HG03571 (cell line): ENCODE results near the gene RER1.

ENCODE experiments used
- ATAC-seq: cut with Tn5 transposase; IDR thresholded peaks from one replicate; pipeline ENCODE4 v1.9.1; 2021; ENCODE audit not compliant: unreplicated experiment

The RER1 gene

DNA sequence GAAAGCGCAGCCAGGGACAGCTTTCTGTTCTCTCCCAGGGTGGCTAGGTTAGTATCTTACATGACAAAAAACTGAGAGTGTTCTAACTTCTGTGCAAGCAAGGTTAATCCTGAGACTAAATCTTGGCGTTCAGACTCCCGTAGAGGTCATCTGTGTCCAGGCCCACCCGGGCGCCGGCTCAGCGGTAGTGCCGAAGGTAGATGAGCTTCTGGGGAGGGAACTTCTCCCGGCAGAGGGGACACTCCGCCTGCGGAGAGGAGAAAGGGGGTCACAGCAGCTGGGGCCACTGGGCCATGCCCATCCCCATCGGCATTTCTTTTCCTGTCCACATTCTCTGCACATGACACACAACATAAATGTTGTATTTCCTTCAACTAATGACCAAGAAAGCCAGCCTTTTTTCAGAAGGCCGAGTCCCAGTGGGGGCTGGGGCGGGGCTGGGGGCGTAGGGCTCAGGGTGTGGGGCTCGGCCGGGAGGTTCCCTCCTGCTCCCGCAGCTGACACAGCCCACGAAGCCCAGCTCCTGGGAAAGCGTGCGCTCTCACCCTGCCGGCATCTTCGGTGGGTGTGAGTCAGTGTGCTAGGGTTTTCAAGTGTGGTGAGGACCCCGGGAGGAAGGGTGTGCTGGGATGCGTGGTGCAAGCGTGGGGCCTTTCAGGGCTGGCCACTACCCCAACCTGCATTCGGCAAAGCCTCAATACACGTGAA lies 14.1 kb downstream of the RER1 start:
- no peak for ATAC-seq

DNA sequence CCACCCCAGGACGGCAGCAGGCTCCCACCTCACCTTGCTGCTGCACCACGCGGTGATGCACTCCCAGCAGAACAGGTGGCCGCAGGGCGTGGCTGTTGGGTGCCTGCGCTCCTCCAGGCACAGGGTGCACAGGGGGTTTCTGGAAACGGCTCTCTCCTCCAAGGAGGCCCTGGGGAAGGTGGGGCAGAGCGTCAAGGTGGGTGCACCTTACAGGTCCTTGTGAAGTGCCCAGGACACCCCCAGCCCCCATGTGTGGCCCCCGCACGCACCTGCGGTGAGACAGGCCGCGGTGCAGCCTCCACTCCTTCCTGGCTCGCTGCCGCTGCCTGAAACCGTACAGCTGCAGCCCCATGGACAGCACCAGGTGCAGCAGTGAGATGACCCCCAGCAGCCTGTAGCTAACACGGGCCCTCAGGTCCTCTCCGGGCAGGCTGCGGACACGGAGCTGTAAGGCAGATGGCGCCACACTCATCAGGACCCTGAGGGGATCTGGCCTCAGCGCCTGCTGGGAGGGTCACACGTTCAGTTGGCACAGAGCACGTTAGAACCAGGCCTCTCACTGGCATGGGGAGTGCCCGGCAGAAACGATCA lies 14.9 kb downstream of the RER1 start:
- ATAC-seq, result no peak

DNA sequence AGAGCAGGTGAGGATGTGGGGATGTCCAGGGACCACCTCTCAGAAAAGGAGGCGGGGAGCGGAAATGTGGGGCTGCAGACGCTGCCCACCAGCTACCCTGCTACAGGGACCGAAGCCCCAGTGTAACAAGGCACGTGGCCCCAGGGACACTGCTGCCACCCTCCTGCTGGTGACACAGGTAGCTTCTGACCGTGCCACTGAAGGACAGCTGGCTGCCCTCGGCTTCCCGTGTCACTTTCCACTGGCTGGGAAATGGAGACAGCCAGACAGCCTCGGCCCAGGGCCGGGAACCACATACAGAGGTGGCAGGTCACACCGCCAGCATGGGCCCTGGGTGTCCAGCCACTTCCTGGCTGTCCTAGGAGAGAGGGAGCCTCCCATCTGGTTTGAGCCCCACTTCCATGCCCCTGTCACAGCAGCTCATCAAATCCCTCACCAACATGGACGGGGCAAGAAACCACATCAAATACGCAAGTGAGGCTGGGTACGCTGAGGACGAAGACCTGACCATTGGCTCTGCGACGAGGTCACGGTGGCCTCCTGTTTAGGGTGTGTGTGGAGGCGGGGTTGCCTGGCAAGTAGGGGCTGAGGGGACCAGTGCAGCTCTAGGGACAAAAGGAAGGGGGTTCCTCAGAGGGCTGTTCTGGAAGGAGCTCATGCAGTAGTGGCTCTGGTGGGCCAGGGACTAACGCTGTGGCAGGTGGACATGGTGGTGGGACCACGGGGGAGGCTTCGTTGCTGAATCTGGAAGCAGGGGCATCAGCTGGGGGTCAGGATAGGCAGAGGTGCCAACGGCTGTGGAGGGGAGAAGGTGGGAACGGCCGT lies 15.7 kb downstream of the RER1 start:
- ATAC-seq, result no peak

DNA sequence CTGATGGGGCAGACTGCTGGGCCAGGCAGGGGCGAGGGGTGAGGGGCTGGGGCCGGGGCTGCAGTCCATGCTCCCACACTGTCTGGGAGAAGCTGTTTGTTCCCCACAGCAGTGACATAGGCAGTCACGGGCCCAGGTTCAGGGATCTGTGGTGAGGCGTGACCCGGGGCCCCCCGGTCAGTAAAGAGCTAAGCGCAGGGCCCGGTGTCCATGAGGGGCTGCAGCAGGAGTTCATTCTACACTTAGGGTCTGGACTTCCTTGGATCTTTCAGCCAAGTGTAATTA lies 16.3 kb downstream of the RER1 start:
- no peak for ATAC-seq

DNA sequence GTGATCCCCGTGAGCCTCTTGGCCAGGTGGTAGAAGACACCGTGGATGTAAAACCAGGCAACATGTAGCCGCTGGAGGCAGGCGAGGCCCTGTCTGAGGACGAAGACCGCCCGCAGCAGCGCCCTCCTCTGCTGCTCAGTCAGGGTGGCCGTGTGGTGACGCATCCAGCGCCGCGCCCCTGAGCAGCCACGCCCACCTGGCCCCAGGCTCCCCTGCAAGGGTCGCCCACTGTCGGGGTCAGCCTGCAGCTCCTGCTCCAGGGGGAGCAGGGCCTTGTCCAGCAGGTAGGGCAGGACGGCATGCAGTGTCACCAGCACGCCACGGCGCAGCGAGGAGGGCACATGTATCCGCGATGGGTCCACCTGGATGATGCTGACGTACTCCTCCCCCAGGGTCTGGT lies 16.8 kb downstream of the RER1 start:
- no peak for ATAC-seq

DNA sequence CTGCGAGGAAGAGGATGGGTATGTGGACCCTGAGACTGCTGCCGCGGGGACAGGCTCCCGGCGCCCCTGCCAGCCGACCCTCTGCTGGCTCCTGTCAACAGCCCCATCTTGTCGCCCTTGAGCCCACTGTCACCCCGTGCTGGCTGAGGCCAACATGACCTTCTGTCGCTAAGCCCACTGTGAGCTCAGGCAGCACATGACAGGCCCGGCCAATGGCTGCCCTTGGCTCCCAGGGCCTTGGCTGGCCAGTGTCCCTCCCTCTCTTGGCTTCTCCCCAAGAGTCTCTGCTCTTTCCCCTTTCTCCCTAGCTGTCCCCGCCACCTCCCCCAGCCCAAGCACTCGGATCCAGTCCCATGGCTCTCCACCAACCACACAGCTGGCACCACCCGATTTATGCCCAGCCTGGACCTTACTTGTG lies 17.2 kb downstream of the RER1 start:
- no peak for ATAC-seq

DNA sequence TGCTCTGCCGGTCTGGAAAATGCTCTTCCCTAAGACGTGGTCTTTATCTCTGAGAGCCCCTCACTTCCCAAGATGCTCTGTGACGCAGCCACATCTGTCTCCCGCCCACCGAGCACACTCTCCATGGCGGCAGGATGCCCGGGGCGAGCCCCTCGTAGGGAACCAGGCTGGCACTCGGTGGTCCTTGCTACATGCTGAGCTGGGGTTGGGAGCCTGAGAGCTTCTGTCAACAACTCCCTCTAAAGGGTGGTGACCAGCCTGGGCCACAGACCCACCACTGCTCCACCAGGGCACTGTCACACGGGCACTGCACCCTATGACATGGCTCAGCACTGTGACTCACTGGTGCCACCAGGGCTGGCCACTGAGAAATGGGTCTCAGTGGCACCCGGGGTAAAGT lies 18.1 kb downstream of the RER1 start:
- ATAC-seq, result no peak

DNA sequence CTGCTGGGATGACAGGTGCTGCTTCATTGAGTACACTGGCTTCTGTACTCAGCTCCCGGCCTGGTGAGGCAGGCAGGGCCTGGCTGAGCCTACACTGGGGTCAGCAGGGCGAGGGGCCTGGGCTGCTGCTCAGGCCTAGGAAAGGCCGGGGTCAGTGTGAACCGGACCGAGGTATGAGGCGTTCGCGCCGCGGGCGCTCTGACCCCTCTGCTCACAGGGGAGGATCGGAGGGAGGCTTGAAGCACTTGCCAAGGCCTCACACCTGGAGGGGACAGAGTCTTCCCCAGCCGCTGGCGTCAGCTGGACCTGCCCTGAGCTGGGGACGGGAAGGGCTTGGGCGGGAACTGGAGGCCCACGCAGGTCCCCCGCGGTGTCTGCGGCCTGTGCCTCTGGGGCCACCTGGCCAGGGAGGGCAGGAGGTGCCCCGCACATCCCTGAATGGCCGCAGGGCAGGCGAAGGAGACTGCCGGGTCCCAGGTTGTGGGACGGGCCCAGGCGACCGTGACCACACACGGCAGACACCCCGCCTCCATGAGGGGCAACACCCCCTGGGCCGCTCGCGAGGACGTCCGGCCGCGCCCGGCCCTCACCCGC lies 20.3 kb downstream of the RER1 start:
- ATAC-seq, result peak; percentile 13

DNA sequence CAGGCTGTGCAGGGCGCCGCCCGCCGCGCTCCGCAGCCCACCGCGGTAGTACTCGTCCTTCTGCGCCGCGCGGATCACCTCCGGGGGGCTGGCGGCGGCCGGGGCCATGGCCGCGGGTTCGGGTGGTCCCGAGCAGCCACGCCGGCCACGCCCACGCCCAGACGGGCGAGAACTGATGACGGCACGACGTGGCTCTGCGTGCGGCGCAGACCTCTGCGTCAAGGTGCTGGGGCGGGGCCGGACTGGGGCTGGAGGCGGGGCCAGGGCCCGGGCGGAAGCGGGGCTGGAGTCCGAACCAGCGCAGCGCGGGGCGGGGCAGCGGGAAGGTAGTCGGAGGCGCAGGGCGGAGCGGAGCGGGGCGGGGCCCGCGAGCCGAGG lies 20.7 kb downstream of the RER1 start, which contains the start of gene PEX10:
Gene PEX10 (minus strand): TSS at position 170 of the 378 bp plus-strand sequence. CDS start 62 bp downstream, at position 108.
- ATAC-seq, result peak; percentile 76

DNA sequence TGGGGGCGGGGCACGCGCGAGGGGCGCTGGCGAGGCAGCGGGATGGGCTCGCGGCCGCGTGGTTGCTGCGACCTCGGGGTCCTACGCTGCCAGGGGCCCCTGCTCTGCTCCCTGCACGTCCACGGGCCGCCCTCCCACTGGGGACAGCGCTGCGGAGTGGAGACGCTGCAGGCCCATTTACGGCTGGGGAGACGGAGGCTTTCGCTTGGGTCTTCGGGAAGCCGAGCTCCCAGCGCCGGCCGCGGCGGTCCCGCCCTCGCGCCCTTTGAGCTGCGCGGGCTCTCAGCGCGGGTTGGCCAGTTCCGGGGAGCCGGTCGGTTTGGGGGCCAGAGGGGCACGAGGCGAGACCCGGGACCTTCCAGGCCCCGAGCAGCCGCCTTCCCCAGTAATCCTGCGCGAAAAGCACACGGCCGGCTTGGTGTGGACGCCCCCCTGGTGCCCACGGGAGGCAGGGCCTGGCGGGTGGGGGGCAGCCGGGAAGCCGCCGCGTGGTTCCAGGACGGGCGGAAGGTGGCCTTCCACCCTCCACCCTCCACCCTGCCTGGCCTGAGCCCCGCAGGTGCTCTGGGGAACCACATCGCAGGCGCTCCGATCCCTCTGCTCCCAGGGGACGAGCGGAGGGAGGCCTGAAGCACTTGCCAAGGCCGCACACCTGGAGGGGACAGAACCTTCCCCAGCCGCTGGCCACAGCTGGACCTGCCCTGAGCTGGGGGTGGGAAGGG lies 21.3 kb downstream of the RER1 start:
- ATAC-seq, result peak; percentile 27

DNA sequence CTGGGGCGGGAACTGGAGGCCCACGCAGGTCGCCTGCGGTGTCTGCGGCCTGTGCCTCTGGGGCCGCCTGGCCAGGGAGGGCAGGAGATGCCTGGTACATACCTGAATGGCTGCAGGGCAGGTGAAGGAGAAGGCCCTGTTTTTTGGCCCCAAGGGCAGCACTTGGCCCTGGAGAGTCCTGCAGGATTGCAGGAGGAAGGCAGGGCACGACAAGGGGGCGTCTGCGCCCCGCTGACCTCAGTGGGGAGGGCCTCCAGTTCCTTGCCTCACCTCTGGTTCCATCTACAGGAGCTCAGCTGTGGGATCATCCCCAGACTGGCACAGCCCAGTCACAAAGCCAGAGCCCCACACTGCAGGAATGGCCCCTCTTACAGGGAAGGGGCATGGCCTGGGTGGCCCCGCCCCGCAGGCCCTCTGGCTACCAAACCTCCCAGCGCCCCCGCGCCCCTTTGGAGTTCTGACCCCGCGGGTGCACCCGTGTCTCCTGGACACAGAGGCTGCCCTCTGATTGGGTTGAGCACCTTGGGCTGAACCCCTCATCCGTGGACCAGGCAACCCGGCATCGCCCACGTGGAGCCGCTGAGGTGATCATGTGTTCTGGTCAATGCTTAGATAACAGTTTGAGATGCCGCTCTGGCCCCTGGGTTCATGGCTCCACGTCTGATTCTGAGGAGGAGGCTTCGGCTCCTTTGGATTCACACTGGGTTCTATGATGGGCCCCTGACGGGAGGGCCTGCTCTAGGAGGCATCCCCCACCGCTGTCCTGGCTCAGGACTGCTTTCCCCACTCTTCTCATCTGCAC lies 22.1 kb downstream of the RER1 start:
- ATAC-seq, result no peak

DNA sequence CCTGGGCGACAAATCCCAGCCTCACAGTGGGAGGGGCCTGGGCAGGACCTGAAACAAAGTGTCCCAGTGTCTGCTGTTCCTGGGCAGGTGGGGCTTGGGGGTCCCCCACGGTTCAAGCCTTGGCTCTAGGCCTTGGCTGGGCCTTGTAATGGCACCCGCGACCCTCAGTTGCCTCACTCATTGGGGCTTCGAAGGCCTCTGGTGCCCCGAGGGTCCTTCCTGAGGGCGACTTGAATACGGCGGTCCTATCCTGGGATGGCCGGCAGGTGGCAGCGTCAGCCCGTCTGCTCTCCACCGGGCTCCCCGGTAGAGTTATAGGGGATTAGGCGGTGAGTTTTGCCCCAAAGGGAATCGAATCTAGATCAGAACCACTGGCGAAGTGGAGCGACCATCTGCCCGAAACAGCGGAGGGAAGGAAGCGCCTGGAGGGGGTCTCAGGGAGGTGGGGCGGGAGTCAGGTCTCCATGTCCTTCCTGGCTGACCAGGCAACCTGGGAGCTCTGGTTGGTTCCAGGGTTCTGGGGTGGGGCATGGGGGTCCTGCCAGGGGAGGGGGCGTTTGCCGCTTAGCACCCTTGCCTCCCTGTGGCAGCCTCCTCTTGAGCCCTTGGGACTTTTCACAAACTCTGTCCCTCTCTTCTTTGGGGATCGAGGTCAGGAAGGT lies 22.8 kb downstream of the RER1 start:
- ATAC-seq, result no peak

DNA sequence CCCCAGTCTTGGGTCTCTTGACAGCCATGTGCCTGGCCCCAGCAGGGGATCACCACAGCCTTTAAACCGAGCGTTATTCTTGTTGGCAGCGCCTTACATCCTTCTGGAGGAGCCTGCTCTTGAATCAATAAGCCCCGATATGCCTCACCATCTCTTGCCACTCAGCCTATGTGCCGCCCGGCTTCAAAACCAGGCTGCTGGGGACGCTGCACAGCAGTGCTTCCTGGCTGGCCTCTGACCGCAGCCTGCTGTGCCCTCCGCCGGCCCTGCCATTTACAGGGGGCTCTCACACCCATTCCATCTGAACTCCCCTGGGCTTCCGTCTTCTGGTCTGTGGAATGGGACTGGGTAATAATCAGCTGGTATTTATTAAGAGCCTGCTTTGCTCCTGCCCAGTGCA lies 23.7 kb downstream of the RER1 start:
- ATAC-seq, result no peak

DNA sequence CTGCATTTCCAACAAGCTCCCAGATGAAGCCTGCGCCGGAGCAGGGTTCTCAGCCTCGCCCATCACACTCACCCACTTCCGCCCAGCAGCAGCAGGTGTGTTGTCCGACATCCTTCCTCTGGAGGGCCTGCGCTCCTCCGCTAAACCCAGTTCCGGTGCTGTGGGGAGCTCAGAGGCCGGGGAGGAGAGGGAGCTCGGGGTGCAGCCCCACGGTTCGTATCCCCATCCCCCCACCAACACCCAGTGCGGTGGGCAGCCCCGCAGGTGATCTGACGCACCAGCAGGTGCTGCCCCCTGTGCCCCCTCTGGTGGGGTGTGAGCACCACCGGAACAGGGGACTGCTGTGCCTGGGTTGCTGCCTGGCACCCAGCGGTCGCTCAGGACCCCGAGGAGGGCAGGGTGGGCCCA lies 24.2 kb downstream of the RER1 start:
- ATAC-seq, result no peak

DNA sequence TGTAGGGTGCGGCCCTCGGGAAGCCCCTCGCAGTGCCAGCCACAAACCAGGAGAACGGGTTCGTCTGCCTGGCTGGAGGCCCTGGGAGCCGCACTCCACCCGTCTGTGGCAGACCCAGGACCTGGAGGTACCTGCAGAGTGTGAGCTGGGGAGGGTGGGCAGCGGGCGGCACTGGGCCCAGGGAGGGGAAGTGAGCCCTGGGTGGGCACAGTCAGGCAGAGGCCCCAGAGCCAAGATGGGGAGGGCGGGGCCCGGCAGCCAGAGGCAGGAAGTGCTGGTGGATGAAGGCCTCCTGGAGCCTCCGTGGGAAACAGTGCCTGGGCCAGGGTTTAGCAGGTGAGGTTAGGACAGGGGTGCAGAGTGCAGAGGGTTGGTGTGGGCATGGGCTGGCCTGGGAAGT lies 24.8 kb downstream of the RER1 start:
- no peak for ATAC-seq

DNA sequence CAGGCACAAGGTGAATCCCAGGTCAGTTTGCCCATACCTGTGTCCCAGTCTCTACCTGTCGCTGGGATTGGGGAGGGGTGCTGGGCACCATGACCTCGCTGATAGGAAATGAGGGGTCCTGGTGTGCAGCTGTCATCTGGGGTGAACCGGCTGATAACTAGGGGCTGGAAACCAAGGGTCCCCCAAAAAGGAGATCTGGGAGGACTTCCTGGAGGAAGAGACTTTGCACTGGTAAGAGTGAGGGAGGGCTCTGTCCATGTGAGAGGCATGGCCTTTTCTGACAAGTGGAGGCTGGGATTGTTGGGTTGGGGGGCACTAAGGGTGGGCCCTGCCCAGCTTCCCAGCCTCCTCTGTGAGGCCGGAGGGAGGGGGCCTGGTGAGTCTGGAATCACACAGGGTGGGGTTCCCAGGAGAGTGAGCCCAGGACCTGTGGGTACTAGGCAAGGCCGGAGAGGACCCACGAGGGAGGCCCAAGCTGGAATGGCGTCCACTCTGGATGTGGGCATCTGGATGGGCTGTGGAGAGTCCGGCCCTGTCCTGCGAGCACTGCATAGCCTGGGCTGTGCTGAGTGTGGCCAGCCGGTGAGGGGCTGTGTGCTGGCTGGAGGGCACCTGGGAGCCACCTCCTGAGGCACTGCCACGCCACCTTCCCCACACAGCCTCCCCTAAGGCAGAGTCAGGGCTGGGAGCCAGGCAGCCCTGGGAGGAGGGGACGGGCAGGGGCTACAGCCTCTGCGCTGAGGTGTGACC lies 25.6 kb downstream of the RER1 start:
- ATAC-seq, result no peak

DNA sequence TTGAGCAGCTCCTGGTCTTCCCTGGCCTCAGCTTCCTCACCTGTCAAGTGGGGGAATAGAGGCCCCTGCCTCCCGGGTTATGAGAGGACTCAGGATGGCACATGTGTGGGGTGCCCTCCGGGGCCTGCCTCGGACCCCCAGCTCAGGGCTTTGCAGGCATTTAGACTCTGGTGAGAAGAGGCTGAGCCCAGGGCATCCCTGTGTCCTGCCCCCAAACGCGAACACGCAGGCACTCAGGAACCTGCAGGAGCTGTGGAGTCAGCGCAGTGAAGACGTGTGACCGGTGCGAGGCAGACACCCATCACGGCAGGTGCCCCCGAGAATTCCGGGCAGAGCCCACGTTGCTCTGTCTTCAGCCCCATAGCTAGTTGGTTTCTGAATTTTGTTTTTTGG lies 26.2 kb downstream of the RER1 start:
- no peak for ATAC-seq

DNA sequence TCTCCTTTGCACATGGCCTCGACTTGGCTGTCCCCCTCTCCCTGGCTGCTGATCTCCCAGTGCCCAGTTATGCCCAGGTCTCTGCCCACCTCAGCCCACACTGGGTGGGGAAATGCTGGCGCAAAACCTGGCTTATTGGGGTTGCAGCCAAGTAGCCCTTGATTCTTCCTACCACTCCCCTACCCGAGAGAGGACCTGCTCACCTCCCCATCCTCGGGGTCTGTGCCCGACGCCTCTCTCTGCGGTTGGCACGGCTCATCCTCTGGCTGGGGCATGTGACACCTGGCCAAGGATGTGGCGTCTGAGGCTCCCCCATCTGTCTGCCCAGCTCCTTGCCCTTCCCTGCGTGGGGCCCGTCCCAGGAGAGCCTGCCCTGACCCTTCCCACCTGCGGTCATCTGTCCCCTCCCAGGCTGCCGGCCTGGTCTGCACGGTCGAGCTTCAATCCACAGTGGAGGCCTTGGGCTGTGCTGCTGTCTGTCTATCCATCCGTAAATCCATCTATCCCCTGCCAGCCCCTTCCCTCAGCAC lies 27.2 kb downstream of the RER1 start:
- no peak for ATAC-seq

DNA sequence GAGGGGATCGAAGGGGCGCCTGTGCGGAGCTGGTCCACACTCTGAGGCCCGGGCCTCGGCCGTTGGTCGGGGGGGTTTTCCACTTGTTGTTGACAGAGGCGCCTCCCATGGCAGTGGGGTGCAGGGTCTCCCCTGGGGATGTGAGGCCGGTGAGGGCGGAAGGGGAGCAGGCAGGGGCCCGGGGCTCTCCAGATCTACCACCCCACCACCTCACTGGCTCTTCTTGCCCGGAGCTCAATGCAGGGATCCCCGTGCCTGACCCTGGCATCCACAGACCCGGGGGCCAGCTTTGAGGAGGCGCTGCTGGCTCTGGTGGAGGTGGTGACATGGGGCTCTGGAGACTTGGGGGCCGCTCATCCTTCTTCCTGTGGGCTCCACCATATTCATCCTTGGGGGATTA lies 27.8 kb downstream of the RER1 start:
- no peak for ATAC-seq
